Measurements from ENCODE around the gene SLC22A1.

The SLC22A1 gene

DNA sequence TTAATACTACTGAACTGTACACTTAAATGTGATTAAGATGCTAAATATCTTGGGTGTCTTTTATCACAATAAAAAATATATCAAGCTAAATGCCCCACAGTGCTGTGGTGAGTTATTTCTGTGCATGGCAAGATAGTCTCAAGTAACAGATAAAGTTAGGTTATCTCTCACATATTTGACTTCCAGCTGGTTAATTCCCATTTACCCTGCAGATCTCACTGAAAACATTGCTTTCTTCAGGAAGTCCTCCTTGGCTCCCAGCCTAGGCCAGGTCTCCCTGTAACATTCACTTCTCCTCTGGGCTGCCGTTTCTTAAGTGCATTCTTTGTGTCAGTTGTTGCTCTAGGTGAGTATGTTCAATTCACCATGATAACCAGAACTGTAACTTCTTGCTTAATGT is 59.1 kb downstream of the SLC22A1 start:
- DNase-seq: no peak

DNA sequence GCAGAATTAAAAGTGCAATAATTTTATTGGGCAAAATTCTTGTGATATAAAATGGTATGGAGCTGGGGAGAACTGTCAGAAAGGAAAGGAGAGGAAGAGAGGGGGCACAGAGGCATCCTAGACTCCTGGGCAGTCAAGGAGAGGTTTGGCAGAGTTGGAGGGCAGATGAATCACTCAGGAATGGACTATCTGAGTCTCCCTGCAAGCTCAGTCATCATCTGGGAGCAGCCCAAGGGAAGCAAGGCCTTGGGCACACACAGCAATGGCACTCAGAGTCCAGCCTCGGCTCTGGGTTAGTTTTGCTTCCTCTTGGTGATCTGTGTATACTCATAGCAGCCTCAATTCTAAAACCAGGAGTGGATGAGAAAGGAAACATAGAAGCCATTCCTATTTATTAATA is 67.2 kb downstream of the SLC22A1 start:
- DNase-seq: no peak

- DNase-seq: no peak
These were observed 68.5 kb downstream of the SLC22A1 start for GRCh38 chr6:160190081-160190480.

DNA sequence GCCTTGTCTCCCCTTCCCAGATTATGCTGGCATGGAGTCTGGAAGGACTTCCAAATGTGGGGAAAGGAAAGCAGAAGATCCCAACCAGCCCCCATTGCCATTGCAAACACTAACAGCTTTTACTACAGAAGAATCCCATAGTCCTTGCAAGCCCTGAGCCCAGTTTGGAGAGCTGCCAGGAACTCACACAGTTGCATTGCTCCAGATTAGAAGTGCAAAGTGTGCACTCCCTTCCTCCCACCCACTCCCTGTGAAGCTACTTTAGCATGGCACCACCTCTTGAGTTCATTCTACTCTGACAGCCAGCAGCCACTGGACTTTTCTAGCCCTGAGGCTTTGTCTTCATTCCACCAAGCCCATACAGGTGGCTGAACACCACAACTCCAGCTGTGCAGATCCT is 69.4 kb downstream of the SLC22A1 start:
- DNase-seq: no peak

GRCh38 chr6:160192840-160193239 is 71.2 kb downstream of the SLC22A1 start:
- DNase-seq: no peak

GRCh38 chr6:160194808-160195207 is 73.2 kb downstream of the SLC22A1 start:
- no peak for DNase-seq

DNA sequence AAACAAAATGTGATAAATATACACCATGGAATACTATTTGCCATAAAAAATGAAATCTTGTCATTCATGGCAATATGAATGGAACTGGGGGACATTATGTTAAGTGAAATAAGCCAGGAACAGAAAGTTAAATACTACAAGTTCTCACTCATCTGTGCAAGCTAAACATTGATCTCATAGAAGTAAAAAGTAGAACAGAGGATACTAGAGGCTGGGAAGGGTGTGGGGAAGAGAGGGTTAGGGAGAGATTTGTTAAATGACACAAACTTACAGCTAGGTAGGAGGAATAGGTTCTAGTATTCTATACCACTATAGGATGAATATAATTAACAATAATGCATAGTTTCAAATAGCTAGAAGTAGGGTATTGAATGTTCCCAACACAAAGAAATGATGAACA is 76.0 kb downstream of the SLC22A1 start:
- DNase-seq: no peak

- DNase-seq: peak; percentile 58
These were observed 77.1 kb downstream of the SLC22A1 start for GRCh38 chr6:160198606-160199211.

DNA sequence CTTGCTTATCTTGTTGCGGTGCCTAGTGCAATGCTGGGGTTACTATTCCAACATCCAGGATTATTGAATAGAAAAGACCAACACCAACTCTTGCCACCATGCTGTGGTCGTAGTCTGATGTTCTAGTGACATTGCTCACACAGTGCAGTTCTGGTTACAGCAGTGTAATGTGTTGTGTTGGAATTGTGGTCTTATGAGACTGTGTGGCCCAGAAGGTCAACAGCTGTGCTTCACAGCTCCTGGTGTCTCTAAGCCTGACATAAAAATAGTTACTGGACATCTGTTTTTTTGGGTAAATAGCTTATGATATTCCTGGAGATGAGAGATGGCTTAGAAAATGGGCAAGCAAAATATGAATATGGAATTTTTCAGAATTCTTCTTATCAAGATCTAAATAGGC is 79.4 kb downstream of the SLC22A1 start:
- DNase-seq: no peak

- peak; percentile 19 for DNase-seq
These were observed 80.8 kb downstream of the SLC22A1 start for GRCh38 chr6:160202411-160202810.

- DNase-seq: no peak
These were observed 81.5 kb downstream of the SLC22A1 start for GRCh38 chr6:160203076-160203475.

DNA sequence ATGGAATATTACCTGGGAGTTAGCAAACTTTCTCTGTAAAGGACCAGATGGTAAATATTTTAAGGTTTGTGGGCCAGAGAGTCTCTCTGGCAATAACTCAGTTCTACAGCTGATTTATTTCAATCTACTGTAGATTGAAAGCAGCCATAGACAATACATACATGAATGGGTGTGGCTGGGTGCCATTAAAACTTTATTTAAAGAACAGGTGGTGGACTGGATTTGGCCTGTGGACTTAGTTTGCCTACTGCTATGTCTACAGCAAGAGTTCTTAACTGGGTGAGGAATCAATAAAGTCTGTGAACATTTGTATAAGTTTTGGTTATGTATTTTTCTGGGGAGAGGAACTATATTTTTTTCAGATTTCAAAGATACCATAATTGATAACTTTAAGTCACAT is 81.9 kb downstream of the SLC22A1 start:
- DNase-seq: no peak

DNA sequence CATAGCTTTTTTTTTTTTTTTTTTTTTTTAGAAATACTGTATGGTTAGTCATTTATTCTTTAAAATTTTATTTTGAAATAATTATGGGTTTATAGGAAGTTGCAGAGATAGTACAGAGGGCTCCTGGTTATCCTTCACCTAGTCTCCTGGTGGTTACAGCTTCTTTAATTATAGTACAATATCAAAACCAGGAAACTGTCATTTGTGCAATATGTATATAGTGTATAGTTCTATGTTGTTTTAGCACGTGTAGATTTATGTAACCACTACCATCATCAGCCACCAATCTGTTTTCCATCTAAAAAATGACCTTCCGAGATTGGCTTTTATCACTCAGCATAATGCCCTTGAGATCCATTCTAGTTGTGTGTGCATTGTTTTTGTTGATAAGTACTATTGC is 82.3 kb downstream of the SLC22A1 start:
- DNase-seq: no peak

- no peak for DNase-seq
These were observed 83.1 kb downstream of the SLC22A1 start for GRCh38 chr6:160204710-160205109.

DNA sequence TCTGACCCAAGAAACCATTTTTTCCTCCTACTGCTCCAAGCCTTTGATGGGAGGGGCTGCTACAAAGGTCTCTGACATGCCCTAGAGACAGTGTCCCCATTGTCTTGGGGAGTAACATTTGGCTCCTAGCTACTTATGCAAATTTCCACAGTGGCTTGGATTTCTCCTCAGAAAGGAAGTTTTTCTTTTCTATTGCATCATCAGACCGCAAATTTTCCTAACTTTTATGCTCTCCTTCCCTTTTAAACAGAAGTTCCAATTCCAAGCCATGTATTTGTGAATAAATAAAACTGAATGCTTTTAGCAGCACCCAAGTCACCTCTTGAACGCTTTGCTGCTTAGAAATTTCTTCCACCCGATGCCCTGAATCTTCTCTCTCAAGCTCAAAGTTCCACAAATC is 86.0 kb downstream of the SLC22A1 start:
- DNase-seq: no peak
